HG03159 (cell line): ENCODE measurements around the gene KCTD13.
A peak's percentile ranks its signal among the peaks of the same experiment; 100 is the strongest.
"Not testable (repeated sequence)": the region's sequence is repeated elsewhere in the genome, so short reads cannot be mapped to it uniquely, and the experiment has no call there.

Experiments
- ATAC-seq: cut with Tn5 transposase; IDR thresholded peaks from one replicate; pipeline ENCODE4 v1.9.1; 2021; ENCODE audit warnings: mild to moderate bottlenecking, moderate library complexity; ENCODE audit not compliant: unreplicated experiment

KCTD13 gene, protein sequence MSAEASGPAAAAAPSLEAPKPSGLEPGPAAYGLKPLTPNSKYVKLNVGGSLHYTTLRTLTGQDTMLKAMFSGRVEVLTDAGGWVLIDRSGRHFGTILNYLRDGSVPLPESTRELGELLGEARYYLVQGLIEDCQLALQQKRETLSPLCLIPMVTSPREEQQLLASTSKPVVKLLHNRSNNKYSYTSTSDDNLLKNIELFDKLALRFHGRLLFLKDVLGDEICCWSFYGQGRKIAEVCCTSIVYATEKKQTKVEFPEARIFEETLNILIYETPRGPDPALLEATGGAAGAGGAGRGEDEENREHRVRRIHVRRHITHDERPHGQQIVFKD

DNA sequence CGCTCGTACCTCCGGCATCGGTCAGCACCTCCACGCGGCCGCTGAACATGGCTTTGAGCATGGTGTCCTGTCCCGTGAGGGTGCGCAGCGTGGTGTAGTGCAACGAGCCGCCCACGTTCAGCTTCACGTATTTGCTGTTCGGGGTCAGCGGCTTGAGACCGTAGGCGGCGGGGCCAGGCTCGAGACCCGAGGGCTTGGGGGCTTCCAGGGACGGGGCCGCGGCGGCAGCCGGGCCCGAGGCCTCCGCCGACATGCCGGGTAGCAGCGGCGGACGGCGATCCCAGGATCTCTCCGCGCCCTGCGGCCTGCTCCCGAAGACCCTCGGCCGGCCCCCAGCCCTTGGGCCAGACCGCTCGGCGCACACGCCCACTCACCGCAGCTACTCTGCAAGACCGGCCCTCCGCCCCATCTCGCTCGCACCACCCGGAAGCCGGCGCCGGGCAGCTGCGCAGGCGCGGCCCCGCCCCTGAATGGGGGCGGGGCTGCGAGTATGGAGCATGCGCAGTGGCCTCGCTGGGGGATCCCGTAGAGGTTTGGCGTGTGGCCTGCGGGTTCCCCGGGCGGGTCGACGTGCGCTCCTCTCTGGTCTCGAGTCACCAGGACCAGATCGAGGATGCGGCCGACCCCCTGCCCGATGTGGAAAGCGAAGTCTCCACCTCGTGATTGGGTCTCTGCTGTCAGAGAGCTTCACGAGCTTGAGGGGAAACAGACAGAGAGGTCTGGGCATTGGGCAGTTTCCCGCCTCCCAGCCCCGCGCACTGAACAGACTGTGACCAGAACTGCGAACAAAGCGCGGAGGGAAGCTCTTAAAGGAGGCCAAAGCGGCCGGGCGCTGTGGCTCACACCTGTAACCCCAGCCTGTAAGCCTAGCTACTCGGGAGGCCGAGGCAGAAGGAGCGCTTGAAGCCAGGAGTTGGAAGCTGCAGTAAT is at the start of gene KCTD13:
TSS of gene KCTD13 (minus strand) at position 446 of the 930 bp plus-strand sequence. CDS start at position 253, 193 bp downstream.
- ATAC-seq: peak; percentile 80

DNA sequence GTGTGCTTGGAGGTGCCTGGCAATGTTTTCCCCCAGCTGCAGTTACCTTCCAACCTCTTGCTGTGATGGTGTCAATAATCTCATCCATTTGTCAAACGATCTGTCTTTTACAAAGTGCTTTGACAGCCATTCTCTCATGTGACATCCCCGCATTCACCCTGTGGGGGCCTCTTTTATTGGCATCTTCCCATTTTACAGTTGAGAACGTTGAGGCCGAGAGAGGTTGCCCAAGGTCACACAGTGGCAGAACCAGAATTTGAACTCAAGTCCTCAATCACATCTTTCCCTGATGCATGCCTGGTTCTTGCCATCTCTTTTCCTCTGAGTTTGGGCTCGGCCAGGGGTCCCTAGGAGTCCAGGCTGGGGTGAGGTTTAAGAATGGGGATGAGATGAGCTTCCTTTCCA is 49.1 kb upstream of the KCTD13 start:
- ATAC-seq: no peak

DNA sequence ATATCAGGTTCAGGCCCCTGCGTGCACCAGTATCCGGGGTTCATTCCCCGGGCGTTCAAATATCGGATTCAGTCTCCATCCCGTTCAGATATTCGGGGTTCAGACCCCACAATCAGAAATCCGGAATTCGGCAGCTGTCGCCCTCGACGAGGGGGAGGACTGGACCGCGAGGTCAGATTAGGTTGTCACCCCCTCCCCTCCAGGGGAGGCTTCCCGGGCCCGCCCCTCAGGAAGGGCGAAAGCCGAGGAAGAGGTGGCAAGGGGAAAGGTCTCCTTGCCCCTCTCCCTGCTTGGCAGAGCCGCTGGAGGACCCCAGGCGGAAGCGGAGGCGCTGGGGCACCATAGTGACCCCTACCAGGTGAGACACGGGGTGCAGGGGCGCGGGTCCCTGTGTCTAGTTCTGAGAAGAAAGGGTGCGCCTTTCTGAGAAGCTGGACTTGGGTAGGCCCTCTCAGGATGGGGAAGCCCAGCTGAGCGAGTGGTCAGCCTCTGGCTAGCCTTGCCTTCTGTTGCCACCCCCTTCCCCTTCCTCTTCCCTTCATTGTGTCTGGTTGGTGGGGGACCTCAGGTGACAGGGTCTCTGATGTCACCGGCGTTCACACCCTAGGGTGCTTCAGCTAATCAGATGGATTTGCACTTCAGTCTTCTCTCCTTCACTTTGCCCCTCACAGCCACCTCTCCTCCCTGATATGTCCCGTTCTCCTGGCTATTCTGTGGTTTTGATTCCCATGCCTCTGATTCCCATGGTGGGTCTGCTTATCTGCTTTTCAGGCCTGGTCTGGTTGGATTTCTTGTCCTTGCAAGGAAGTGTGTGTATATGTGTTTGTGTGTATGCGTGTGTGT is 48.5 kb upstream of the KCTD13 start:
- ATAC-seq: no peak

DNA sequence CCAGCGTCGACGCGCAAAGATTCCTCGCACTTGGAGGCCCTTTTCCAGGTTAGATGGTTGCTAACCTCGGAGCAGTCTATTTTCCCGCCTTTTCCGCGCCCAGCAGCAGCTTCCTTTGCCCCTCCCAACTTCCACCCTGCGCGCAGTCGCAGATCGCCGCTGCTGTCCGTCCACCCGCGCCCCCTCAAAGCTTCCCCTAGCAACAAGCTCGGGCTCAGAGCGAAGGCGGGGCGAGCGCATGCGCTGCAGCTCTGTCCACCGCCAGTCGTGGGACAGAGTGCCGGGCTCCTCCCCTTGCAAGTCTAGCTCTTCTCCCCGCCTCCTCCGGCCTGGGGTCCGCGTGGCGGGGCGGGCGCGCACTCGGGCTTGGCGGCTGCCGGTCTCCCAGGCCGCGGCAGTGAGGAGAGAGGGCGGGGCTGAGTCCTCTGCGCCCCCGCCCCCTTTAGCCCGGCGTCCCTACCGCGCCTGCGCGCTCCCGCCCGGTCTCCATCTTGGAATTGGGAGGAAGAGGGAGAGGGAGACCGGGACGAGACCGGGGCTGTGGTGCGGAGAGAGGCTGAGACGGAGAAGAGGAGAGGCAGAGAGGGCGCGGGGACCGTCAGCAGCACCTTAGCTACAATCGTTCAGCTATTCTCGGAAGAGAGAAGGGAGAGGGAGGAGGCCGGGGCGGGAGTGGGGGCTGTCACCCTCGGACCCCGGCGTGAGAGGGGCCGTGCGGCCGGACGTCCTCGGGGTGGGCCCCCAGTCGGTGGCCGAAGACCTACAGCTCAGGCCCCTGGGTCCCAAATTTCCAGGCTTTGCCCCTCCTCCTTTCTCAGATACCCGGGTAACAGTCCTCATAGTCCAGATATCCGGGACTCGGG is 47.6 kb upstream of the KCTD13 start, which contains the start of gene TAOK2:
TSS of gene TAOK2 (plus strand) at position 485 of the 863 bp plus-strand sequence. CDS start 3,905 bp downstream, outside the sequence.
- ATAC-seq: peak; percentile 96

DNA sequence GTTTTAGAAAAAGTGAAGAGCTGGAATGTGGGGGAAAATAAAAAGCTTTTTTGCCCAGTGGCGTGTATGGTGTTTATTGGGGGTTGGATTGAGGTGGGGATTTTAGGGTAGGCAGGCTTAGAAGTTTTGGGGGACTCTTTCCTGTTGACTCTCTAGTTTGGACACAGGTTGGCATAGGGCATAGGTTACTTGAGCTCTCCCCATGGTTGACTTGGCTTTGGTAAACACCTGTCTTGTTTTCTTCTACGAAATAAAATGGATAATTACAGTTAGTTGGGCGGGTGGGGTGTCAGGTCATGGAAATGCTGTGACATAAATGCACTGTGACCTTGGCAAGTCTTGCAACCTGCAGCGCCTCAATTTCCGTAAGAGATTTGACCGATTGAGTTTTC is 47.0 kb upstream of the KCTD13 start:
- no peak for ATAC-seq

DNA sequence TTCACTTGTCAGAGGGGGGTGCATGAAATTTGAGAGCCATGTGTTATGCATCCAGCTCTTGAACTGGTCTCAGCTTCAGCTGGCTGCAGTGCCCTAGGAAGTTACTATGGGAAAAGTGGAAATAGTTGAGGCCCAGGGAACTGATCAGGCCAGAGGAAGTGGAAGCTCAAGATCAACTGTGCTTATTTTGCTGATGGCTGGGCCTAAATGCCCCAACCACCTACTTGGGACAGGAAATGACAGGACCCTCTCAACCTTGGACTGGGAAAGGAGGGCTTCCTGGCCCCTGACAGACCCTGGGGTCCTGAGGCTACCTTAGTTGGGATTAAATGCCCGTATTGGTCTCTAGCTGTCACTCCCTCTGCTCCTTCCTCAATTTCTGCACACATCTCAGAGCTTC is 46.5 kb upstream of the KCTD13 start:
- no peak for ATAC-seq

DNA sequence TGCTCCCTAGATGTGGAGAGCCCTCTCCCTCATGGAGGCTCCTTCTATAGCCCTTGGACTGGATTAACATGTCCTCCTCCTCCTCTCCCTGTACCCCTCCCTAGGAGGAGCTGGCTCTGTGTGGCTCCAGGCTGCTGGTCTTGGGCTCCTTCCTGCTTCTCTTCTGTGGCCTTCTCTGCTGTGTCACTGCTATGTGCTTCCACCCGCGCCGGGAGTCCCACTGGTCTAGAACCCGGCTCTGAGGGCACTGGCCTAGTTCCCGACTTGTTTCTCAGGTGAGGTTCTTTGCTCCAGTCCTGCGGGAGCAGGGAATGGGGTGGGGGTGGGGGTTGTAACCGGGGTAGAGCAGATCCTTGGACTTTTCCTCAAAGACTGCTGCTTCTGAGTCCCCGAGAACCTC is 45.3 kb upstream of the KCTD13 start:
- ATAC-seq: no peak

DNA sequence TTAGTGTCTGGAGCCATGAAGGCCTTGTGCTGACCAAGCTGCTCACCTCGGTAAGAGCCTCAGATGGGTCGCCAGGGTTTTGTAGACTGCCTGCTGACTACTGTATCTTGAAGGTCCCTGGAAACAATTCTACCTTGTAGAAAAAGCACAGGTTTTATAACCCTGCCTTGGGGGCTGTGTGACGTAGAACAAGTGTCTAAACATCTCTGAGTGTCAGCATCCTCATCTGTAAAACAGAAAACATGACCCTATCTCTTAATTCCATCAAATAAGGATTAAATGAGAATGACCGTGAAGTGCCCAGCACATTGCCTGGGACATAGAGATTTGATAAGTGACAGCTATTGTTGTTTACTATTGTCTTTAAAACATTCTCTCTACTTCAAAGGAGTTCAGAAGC is 42.2 kb upstream of the KCTD13 start:
- ATAC-seq: no peak

DNA sequence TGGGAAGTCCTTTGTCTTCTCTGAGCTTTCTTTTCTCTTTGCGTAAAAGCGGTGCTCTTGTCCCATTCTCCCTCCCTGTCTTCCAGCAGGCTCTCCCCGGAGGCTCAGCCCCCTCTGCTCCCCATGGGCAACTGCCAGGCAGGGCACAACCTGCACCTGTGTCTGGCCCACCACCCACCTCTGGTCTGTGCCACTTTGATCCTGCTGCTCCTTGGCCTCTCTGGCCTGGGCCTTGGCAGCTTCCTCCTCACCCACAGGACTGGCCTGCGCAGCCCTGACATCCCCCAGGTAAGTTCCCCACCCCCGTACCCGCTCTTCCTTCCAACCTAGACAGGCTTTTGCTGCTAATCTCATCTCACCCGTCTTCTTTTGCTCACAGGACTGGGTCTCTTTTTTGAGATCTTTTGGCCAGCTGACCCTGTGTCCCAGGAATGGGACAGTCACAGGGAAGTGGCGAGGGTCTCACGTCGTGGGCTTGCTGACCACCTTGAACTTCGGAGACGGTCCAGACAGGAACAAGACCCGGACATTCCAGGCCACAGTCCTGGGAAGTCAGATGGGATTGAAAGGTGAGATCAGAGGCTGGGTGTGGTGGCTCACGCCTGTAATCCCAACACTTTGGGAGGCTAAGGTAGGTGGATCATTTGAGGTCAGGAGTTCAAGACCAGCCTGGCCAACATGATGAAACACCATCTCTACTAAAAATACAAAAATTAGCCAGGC is 37.2 kb upstream of the KCTD13 start:
- ATAC-seq: no peak

DNA sequence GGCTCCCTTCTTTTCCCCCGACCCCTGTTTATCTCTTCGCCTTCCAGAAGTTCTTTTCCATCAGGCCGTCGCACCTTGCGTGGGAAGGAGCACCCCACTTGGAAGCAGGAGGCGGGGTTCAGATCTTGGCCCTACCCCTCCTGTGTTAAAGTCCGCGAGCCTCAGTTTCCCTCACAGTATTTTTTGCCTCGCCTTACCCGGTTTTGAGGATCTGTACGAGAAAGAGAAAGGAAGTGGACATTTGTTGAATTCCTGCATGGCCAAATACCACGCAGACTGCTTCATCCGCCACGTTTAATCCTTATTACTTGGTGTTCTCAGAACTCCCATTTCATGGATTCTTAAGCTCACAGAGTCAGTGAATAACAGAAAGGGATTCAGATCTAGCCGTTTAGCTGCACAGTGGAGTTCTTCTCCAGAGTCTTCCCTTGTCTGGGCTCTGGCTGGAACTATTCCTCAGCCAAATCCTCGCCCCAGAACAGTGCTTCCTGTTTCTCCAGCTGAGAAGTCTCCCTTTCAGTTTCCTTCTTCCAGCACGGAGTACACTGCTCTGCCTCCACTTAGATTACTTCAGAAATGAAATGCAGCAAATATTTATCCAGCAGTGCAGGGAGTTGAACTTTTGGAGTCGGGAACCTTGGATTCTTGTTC is 36.4 kb upstream of the KCTD13 start:
- ATAC-seq: no peak

DNA sequence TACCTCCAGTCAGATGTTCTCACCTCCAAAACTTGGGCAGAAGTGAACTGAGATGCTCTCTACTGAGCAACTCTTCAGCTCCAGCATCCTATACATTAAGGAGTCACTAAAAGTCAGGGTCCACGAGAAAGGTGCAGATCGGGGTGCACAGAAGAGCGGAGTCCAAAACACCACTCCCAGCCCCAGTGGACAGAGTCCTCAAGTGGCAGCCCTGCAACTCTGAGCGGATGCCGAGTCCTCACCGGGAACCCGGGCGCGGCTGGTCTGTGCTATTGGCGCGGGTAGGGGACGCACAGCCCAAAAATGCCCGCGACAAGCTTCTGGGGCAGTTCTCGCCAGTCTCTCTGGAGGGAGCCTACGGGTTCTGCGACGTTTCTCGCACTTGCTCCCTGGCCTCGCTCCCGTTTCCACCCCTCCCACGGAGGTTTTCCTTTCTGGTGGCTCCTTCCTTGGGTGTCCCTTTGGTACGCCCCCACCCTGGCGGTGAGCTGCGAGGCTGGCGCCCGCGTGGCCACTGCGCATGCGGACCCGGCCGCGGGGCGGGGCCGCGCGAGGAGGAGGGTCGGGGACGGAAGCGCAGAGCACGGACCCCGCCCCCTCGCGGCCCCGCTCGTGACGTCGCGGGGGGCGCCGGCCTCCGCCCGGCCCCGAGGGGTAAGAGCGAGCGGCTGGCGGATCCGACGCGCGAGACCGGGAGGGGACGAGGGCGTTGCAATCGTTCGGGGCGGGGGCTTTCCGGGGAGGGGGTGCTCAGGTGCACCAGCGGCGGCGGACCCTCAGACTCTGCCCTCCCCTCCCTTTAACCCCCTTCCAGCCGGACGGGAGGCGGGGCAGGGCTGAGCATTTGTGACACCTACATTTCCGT is 35.7 kb upstream of the KCTD13 start, which contains the start of gene TMEM219:
TSS of gene TMEM219 (plus strand) at position 601 of the 865 bp plus-strand sequence. CDS start 1,065 bp downstream, outside the sequence.
- ATAC-seq: peak; percentile 89

DNA sequence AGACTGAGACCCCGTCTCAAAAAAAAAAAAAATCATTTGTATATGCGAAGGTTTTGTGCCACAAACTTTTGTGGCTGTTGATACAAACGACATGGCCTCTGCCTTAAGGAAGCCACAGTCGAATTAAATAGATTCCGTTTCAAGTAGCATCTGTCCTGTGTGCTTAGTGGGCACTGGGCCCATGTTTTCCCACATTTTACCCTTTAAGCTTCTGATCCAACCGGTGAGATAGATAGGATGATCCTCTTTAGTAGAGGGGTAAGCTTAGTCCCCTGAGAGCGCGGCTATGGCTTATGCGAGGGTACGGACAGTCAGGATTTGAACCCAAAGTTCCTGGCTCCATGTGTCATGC is 35.1 kb upstream of the KCTD13 start:
- no peak for ATAC-seq

DNA sequence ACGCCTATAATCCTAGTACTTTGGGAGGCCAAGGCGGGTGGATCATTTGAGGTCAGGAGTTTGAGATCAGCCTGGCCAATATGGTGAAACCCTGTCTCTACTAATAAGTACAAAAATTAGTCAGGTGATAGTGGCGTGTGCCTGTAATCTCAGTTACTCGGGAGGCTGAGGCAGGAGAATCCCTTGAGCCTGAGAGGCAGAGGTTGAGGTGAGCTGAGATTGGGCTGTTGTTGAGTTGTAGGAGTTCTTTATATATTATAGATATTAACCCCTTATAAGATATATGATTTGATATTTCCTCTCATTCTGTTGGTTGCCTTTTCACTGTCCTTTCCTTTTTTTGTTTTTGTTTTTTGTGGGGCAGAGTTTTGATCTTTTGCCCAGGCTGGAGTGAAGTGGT is 33.8 kb upstream of the KCTD13 start:
- not testable (repeated sequence) for ATAC-seq

DNA sequence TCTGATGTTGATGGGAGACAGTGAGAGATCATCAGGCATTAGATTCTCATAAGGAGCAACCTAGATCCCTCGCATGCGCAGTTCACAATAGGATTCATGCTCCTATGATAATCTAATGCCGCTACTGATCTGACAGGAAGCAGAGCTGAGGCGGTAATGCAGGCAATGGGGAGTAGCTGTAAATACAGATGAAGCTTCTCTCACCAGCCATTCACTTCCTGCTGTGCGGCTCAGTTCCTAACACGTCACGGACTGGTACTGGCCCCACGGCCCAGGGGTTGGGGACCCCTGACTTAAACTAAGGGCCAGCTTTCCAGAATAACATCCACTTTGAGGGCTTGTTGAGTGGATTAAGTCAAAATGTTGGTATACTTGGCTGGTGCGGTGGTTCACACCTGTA is 33.3 kb upstream of the KCTD13 start:
- ATAC-seq: no peak

DNA sequence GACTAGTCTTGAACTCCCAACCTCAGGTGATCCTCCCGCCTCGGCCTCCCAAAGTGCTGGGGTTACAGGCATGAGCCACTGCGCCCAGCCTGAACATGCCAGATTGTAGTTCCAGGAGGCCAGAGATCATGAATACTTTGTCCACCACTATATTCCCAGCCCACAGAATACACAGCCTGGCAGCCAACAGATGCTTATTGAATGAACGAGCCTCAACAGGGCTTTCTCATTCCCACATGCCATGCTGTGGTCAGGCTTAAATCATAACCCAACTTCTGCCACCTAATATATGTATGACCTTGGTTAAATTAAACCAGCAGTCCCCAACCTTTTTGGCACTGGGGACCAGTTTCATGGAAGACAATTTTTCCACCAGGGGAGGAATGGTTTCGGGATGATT is 32.7 kb upstream of the KCTD13 start:
- ATAC-seq: no peak

DNA sequence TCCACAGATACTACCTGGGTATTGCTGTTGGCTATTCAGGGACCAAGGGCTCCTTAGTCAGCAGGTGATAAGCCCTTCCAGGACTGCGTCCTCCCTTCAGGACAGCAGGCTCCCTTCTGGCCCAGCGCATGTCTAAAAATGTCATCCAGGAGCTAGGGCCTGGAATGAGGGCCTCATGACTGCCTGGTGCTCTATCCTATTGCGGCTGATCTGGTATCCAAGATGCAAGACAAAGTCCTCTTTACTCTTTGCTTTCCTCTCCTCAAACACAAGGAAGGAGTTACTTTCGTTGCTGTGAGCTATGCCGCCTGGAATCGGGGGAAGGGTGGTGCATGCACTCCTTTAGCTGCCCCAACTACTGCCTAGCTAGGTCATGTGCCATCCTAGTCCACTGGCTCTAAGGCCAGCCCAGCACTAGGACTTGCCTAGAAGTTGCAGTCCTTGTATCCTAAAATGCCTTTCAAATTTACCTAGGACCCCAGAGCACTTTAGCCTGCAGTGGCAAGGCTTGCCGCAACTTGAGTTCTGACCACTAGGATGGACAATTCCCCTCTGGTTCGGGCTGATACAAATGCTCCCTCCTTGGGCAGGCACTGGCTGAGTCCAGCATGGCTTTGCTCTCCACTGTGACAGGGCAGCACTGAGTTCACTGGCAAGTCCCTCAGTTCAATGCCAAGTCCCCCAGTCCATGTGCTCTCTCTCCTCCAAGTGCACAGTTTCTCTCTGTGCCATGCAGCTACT is 25.8 kb upstream of the KCTD13 start:
- ATAC-seq: no peak

DNA sequence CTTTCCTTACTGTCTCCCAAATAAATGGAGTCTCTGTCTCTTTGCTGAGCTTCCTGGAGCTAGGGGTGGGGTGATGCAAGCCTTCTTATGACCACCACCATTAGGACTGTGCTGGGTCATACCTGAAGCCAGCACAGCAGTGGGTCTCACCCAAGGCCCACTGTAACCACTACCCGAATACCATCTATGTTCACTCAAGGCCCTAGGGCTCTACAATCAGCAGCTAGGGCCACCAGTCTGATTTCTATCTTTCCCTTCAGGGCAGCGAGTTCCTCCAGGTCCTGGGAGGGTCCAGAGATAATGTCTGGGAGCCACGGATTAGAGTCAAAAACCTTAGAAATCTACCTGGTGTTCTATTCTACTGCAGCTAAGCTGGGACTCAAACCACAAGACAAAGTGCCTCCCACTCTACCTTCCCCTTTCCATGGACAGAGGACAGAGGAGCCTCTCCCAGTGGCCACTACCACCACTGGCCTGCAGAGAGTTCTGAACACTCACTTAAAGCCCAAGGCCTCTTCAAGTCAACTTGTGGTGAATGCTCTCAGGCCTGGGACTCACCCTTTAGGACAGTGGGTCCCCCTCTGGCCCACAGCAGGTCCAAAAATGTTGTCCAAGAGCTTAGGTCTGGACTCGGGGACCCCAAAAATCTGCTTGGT is 24.9 kb upstream of the KCTD13 start:
- no peak for ATAC-seq
